GM12874 (cell line): ENCODE data around the gene AP2A1.

Experiments
- CTCF ChIP-seq: IDR thresholded peaks from 2 replicates; pipeline ENCODE4 v1.5.1; 2011; ENCODE audit warnings: low read depth, mild to moderate bottlenecking, control low read depth, low read length, moderate library complexity; ENCODE audit not compliant: insufficient read depth

Gene AP2A1

GRCh38 chr19:49817964-49818648 lies 51.3 kb downstream of the AP2A1 start, which contains the start of gene MED25:
Gene MED25, plus strand, starts transcription at chr19:49818289. Its CDS starts 53 bp downstream, at chr19:49818342.
- peak; percentile 29; the same call in 1 of the 2 replicates for TF ChIP-seq CTCF

- TF ChIP-seq CTCF = no peak
Observed at GRCh38 chr19:49818649-49819370, 52.0 kb downstream of the AP2A1 start.

- TF ChIP-seq CTCF = no peak
Observed at GRCh38 chr19:49820125-49820524, 53.3 kb downstream of the AP2A1 start.

GRCh38 chr19:49823472-49823871 lies 56.7 kb downstream of the AP2A1 start:
- TF ChIP-seq CTCF = no peak

- no peak for TF ChIP-seq CTCF
Observed at GRCh38 chr19:49824662-49825061, 57.9 kb downstream of the AP2A1 start.

- TF ChIP-seq CTCF = no peak
Observed at GRCh38 chr19:49827034-49827433, 60.2 kb downstream of the AP2A1 start.

GRCh38 chr19:49829200-49829599 lies 62.4 kb downstream of the AP2A1 start:
- no peak for TF ChIP-seq CTCF
